OCI-LY7 (cell line): ENCODE data around the gene MAP2K5. TPM values are rescaled to one million over a fixed set of nuclear protein-coding genes. Genes with fewer than 3 reads are reported as not detected.
A peak's percentile ranks its signal among the peaks of the same experiment; 100 is the strongest.

Source experiments
- BruUV-seq: library from RNA; stranded (reverse); fragments of 400-500 nt; replicated peaks from 2 replicates; lab custom pipeline; 2021; lab: Mats Ljungman, UMichigan
- CTCF ChIA-PET: fragments of 300-600 bp; sonication (Branson Sonifier 250); formaldehyde crosslinking; loops from one replicate; lab custom pipeline; 2022; ENCODE audit warnings: antibody characterized with exemption; ENCODE audit not compliant: unreplicated experiment; lab: Charles Lee
- POLR2A ChIA-PET: fragments of 300-600 bp; sonication (Branson Sonifier 250); formaldehyde crosslinking; loops from one replicate; lab custom pipeline; 2022; ENCODE audit warnings: antibody characterized with exemption; lab: Charles Lee
- DNase-seq: peaks from one replicate; pipeline ENCODE4 v3.0.0-alpha.2; 2015; ENCODE audit warnings: low spot score
- H2AFZ ChIP-seq: fragments of 200-600 bp; sonication (generic), shearing (Covaris generic); 2 replicates; pipeline ENCODE4 v1.6.1; 2014; ENCODE audit warnings: mild to moderate bottlenecking, antibody characterized with exemption, low read length, moderate library complexity
- H3K27ac ChIP-seq: fragments of 200-600 bp; sonication (generic); 2 replicates; pipeline ENCODE4 v1.5.1; 2014; ENCODE audit warnings: mixed run types, low read depth, mild to moderate bottlenecking, moderate library complexity, low read length, inconsistent platforms; ENCODE audit not compliant: poor library complexity, severe bottlenecking
- H3K36me3 ChIP-seq: fragments of 200-600 bp; sonication (generic); 2 replicates; pipeline ENCODE4 v1.6.1; 2014; ENCODE audit warnings: mild to moderate bottlenecking, antibody characterized with exemption, low read length, moderate library complexity, mixed read lengths; ENCODE audit not compliant: insufficient read depth
- H3K4me1 ChIP-seq: fragments of 200-600 bp; sonication (generic); 2 replicates; pipeline ENCODE4 v1.5.1; 2014; ENCODE audit warnings: mild to moderate bottlenecking, low read length; ENCODE audit not compliant: insufficient read depth, poor library complexity, severe bottlenecking
- H3K4me2 ChIP-seq: fragments of 200-600 bp; sonication (generic); 2 replicates; pipeline ENCODE4 v1.6.1; 2014; ENCODE audit warnings: mild to moderate bottlenecking, low read length
- H3K4me3 ChIP-seq: fragments of 200-600 bp; sonication (generic); 2 replicates; pipeline ENCODE4 v1.5.1; 2014; ENCODE audit warnings: mild to moderate bottlenecking, low read depth, low read length; ENCODE audit not compliant: poor library complexity, severe bottlenecking
- H3K79me2 ChIP-seq: fragments of 200-600 bp; sonication (generic); 2 replicates; pipeline ENCODE4 v1.6.1; 2016; ENCODE audit warnings: low read depth, mild to moderate bottlenecking, low read length, moderate library complexity, mixed read lengths; ENCODE audit not compliant: insufficient read depth
- H3K9me2 ChIP-seq: fragments of 200-600 bp; sonication (generic); 2 replicates; pipeline ENCODE4 v1.6.1; 2016; ENCODE audit warnings: mild to moderate bottlenecking, low read length, mixed read lengths; ENCODE audit not compliant: insufficient read depth
- H3K9me3 ChIP-seq: fragments of 200-600 bp; sonication (generic); 2 replicates; pipeline ENCODE4 v1.6.1; 2014; ENCODE audit warnings: mild to moderate bottlenecking, mixed run types, low read length, mixed read lengths
- H4K20me1 ChIP-seq: fragments of 200-600 bp; sonication (generic); 2 replicates; pipeline ENCODE4 v1.6.1; 2014; ENCODE audit warnings: mild to moderate bottlenecking, antibody characterized with exemption, low read length, moderate library complexity, mixed read lengths; ENCODE audit not compliant: insufficient read depth
- CTCF ChIP-seq: fragments of 200-600 bp; sonication (generic); conservative IDR thresholded peaks from 2 replicates; pipeline ENCODE4 v1.5.1; 2014; ENCODE audit warnings: mild to moderate bottlenecking, antibody characterized with exemption, low read length, moderate library complexity, mixed read lengths
- EZH2phosphoT487 ChIP-seq: fragments of 200-600 bp; sonication (generic); IDR thresholded peaks from 2 replicates; pipeline ENCODE4 v1.6.1; 2018; ENCODE audit warnings: low read depth, borderline replicate concordance, mild to moderate bottlenecking, mixed run types, antibody characterized with exemption, low read length, moderate library complexity, mixed read lengths
- intact Hi-C: fragments of 100-400 bp; cut with micrococcal nuclease; formaldehyde crosslinking; loops from one replicate; pipeline ENCODE4 v1.10.0; 2022; ENCODE audit not compliant: unreplicated experiment
- total RNA-seq, 2 experiments: library from RNA; depleted of rRNA in 1 of 2; stranded (reverse); fragments of >200 nt in 1 of 2; shearing (Covaris generic) in 1 of 2; gene quantifications; 2 replicates each; pipeline ENCODE4 v1.2.3, GENCODE V29; 2014 to 2022

The MAP2K5 gene
- total RNA-seq, 2 experiments from 2014 or later = 10.2 to 35.0 TPM

GRCh38 chr15:67835297-67836133, 293.0 kb downstream of the MAP2K5 start:
- Histone ChIP-seq H3K9me2 (no peaks in the 10 kb centered on the region), H3K4me2 (peak overlapping the region; percentile 63), H3K36me3 (no peaks in the 10 kb centered on the region), H3K79me2 (no peaks in the 10 kb centered on the region), H3K27ac (no peak overlapping the region), H4K20me1 (no peaks in the 10 kb centered on the region), H3K4me1 (peaks cover 64% of the 10 kb centered on the region), H3K4me3 (peak overlapping the region; percentile 52), H2AFZ (peak overlapping the region; percentile 86; the same call in 1 of the 2 replicates), H3K9me3 (no peaks in the 10 kb centered on the region)
- no TSS peak for BruUV-seq
- no peak for DNase-seq
- TF ChIP-seq EZH2phosphoT487 (no peak), CTCF (no peak)
- POLR2A ChIA-PET = interaction anchor here (0.6 to 2.1 kb wide), 6 partner anchors 17 to 379 kb away, joined by 3 to 6 read pairs (median 3); no protein-coding TSS in a partner anchor
- intact Hi-C loops = loop anchor here (1.0 to 5.0 kb wide), 5 partner anchors 293 to 889 kb away; partner anchors contain the start of genes C15orf61 and MAP2K5
- CTCF ChIA-PET = no interaction called here

GRCh38 chr15:67836134-67836455, 293.6 kb downstream of the MAP2K5 start:
- DNase-seq = no peak
- Histone ChIP-seq H3K9me3 (no peaks in the 10 kb centered on the region), H4K20me1 (no peaks in the 10 kb centered on the region), H3K36me3 (no peaks in the 10 kb centered on the region), H3K4me2 (peak overlapping the region; percentile 63), H3K4me3 (no peak overlapping the region), H2AFZ (peak overlapping the region; percentile 62; the same call in 1 of the 2 replicates), H3K4me1 (peaks cover 70% of the 10 kb centered on the region), H3K79me2 (no peaks in the 10 kb centered on the region), H3K9me2 (no peaks in the 10 kb centered on the region), H3K27ac (no peak overlapping the region)
- intact Hi-C loops = loop anchor here (1.0 to 5.0 kb wide), 4 partner anchors 294 to 889 kb away; partner anchors contain the start of genes C15orf61 and MAP2K5
- POLR2A ChIA-PET = interaction anchor here (0.7 to 2.1 kb wide), 5 partner anchors 16 to 266 kb away, joined by 3 to 6 read pairs (median 3); no protein-coding TSS in a partner anchor
- CTCF ChIA-PET = no interaction called here
- TF ChIP-seq CTCF (no peak), EZH2phosphoT487 (no peak)
- no TSS peak for BruUV-seq
